GM18868 (cell line): ENCODE data around the gene SFTPA2.
"Not testable (repeated sequence)": the region's sequence is repeated elsewhere in the genome, so short reads cannot be mapped to it uniquely, and the experiment has no call there.

Source experiments
- ATAC-seq: cut with Tn5 transposase; IDR thresholded peaks from one replicate; pipeline ENCODE4 v1.9.1; 2021; ENCODE audit warnings: mild to moderate bottlenecking, moderate library complexity; ENCODE audit not compliant: unreplicated experiment

The SFTPA2 gene

GRCh38 chr10:79516532-79517205 lies 43.5 kb downstream of the SFTPA2 start:
- not testable (repeated sequence) for ATAC-seq

- not testable (repeated sequence) for ATAC-seq
Observed at GRCh38 chr10:79511891-79512583, 48.2 kb downstream of the SFTPA2 start, which contains the start of gene EIF5AL1. Gene EIF5AL1, plus strand, starts transcription at chr10:79512533. Its CDS starts 117 bp downstream, at chr10:79512650.

GRCh38 chr10:79509934-79510508 lies 50.2 kb downstream of the SFTPA2 start:
- not testable (repeated sequence) for ATAC-seq

GRCh38 chr10:79509306-79509933 lies 50.8 kb downstream of the SFTPA2 start:
- ATAC-seq: peak; percentile 58

GRCh38 chr10:79508245-79508644 lies 52.0 kb downstream of the SFTPA2 start:
- ATAC-seq: not testable (repeated sequence)

GRCh38 chr10:79507440-79508167 lies 52.6 kb downstream of the SFTPA2 start:
- no peak for ATAC-seq
